ENCODE results near the gene DENND1B. TPM values are rescaled to one million over a fixed set of nuclear protein-coding genes. Genes with fewer than 3 reads are reported as not detected.

DENND1B gene
- total RNA-seq, 4 donors from 2014 or later, result 12.4 to 27.5 (median 15.9) TPM

GRCh38 chr1:197783510-197783948 lies 8.2 kb upstream of the DENND1B start:
- TF ChIP-seq CTCF (IDR thresholded peaks at IDR 0.05; ENCODE audit: low read depth), result no peak

- no peak for TF ChIP-seq CTCF (IDR thresholded peaks at IDR 0.05; ENCODE audit: low read depth)
These were observed 7.6 kb upstream of the DENND1B start for GRCh38 chr1:197782722-197783360.

GRCh38 chr1:197781968-197782721 lies 6.9 kb upstream of the DENND1B start:
- TF ChIP-seq CTCF (IDR thresholded peaks at IDR 0.05; ENCODE audit: low read depth), result no peak

GRCh38 chr1:197779921-197780320 lies 4.6 kb upstream of the DENND1B start:
- no peak for TF ChIP-seq CTCF (IDR thresholded peaks at IDR 0.05; ENCODE audit: low read depth)

GRCh38 chr1:197778366-197778945 lies 3.2 kb upstream of the DENND1B start:
- TF ChIP-seq CTCF (IDR thresholded peaks at IDR 0.05; ENCODE audit: low read depth), result no peak

- TF ChIP-seq CTCF (IDR thresholded peaks at IDR 0.05; ENCODE audit: low read depth), result no peak
These were observed 1.2 kb upstream of the DENND1B start for GRCh38 chr1:197776351-197777105.

Data from subcutaneous adipose tissue (tissue), 4 donors.